ENCODE data around the gene GLYR1. TPM values are rescaled to one million over a fixed set of nuclear protein-coding genes. Genes with fewer than 3 reads are reported as not detected.

The GLYR1 gene
- total and polyA plus RNA-seq, 9 of the 15 experiments (the other 6 are each of a cell fraction or from before 2014, with no cell fraction given) = 6.7 to 99.2 (median 60.2) TPM

GRCh38 chr16:4886151-4886550 is 39.1 kb upstream of the GLYR1 start (continued):
- TF ChIP-seq ATF7 (IDR thresholded peaks at IDR 0.05) = peak; percentile 40; the same call in 1 of the 2 replicates
- peak; percentile 44; the same call in 1 of the 2 replicates for TF ChIP-seq POLR2AphosphoS5 (IDR thresholded peaks at IDR 0.05; ENCODE audit: control insufficient read depth, insufficient read depth, low read depth, low read length)
- TF ChIP-seq CBFA2T3 (IDR thresholded peaks at IDR 0.05) = peak; percentile 89
- peak; percentile 77 for TF ChIP-seq ZFP36 (IDR thresholded peaks at IDR 0.05; ENCODE audit: low read depth, low read length, partially characterized antibody)
- TF ChIP-seq, protein P1, sequence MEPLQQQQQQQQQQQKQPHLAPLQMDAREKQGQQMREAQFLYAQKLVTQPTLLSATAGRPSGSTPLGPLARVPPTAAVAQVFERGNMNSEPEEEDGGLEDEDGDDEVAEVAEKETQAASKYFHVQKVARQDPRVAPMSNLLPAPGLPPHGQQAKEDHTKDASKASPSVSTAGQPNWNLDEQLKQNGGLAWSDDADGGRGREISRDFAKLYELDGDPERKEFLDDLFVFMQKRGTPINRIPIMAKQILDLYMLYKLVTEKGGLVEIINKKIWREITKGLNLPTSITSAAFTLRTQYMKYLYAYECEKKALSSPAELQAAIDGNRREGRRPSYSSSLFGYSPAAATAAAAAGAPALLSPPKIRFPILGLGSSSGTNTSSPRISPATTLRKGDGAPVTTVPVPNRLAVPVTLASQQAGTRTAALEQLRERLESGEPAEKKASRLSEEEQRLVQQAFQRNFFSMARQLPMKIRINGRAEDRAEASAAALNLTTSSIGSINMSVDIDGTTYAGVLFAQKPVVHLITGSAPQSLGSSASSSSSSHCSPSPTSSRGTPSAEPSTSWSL (CRISPR knock-in tag; IDR thresholded peaks at IDR 0.05; ENCODE audit: borderline replicate concordance) = no peak
- TF ChIP-seq HMGN3 (IDR thresholded peaks at IDR 0.05; ENCODE audit: borderline replicate concordance, extremely low read depth, insufficient read length, low read depth, low read length) = peak; percentile 34
- TF ChIP-seq PML (IDR thresholded peaks at IDR 0.05; ENCODE audit: low read length) = 0 out of 2 replicates have a peak, but pooled peaks have one; percentile 54
- no peak for TF ChIP-seq ETV6 (IDR thresholded peaks at IDR 0.05; ENCODE audit: borderline replicate concordance in 1 of 2, low read depth in 2 of 2, low read length in 1 of 2)
- TF ChIP-seq ETV6 (CRISPR knock-in tag; IDR thresholded peaks at IDR 0.05; ENCODE audit: borderline replicate concordance) = no peak
- peak; percentile 59; the same call in 1 of the 2 replicates for TF ChIP-seq MTA2 (IDR thresholded peaks at IDR 0.05; ENCODE audit: low read depth)
- TF ChIP-seq, protein P2, sequence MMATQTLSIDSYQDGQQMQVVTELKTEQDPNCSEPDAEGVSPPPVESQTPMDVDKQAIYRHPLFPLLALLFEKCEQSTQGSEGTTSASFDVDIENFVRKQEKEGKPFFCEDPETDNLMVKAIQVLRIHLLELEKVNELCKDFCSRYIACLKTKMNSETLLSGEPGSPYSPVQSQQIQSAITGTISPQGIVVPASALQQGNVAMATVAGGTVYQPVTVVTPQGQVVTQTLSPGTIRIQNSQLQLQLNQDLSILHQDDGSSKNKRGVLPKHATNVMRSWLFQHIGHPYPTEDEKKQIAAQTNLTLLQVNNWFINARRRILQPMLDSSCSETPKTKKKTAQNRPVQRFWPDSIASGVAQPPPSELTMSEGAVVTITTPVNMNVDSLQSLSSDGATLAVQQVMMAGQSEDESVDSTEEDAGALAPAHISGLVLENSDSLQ (IDR thresholded peaks at IDR 0.05) = peak; percentile 81
- TF ChIP-seq KLF13 (tag; IDR thresholded peaks at IDR 0.05; ENCODE audit: borderline replicate concordance, low read depth) = no peak
- TF ChIP-seq NRF1 (conservative IDR thresholded peaks at IDR 0.05 in 1 of 2, IDR thresholded peaks at IDR 0.05 in 1 of 2) = peak in 1 of 2 experiments; percentile 15; a peak in 1 of 4 replicates
- TF ChIP-seq KLF16 (IDR thresholded peaks at IDR 0.05) = peak; percentile 58; the same call in 1 of the 2 replicates
- TF ChIP-seq MAX (CRISPR knock-in tag; IDR thresholded peaks at IDR 0.05) = 0 out of 2 replicates have a peak, but pooled peaks have one; percentile 11
- TF ChIP-seq HDAC1 (IDR thresholded peaks at IDR 0.05) = peak in 1 of 2 experiments; percentile 57; a peak in 1 of 4 replicates
- TF ChIP-seq MYC (IDR thresholded peaks at IDR 0.05; ENCODE audit: low read depth, low read length) = peak; percentile 52
- no peak for TF ChIP-seq MYC (CRISPR knock-in tag; IDR thresholded peaks at IDR 0.05; ENCODE audit: borderline replicate concordance, low read depth)
- peak; percentile 66 for TF ChIP-seq SMAD4 (CRISPR knock-in tag; conservative IDR thresholded peaks at IDR 0.05)
- TF ChIP-seq RNF2 (IDR thresholded peaks at IDR 0.05) = no peak
- TF ChIP-seq SMARCA4 (IDR thresholded peaks at IDR 0.05) = peak; percentile 85
- TF ChIP-seq TCF3 (CRISPR knock-in tag; IDR thresholded peaks at IDR 0.05) = peak; percentile 88

Data from K562 (cell line).